NCI-H345 treated with DMSO at 0.1 percent for 48 hours (cell line): ENCODE measurements around the gene IL1F10.

Experiments used
- DNase-seq: peaks from one replicate; lab custom pipeline; 2025; ENCODE audit not compliant: unreplicated experiment; lab: John Stamatoyannopoulos, UW

IL1F10 gene

DNA sequence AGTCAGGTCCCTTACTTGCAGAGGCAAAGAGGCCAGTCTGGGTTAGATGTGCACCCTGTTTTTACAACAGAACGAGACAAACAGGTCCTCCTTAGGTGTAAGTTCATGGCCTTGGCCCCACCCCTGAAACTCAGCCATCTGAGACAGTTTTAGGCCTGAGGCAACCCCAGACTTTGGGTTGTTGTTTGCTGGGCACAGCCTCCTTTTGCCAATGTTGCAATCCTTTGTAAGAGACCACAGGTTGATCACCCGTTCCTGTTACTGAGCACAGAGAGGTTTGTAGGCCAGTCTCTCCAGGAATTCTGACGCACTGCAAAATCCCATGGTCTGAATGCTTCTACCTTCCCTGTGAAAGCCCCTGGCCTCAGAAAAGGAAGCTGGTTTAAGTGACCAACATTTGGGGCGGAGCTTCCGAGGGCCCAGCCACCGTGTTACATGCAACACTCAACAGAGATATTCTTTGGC is 44.1 kb downstream of the IL1F10 start:
- DNase-seq, result no peak

DNA sequence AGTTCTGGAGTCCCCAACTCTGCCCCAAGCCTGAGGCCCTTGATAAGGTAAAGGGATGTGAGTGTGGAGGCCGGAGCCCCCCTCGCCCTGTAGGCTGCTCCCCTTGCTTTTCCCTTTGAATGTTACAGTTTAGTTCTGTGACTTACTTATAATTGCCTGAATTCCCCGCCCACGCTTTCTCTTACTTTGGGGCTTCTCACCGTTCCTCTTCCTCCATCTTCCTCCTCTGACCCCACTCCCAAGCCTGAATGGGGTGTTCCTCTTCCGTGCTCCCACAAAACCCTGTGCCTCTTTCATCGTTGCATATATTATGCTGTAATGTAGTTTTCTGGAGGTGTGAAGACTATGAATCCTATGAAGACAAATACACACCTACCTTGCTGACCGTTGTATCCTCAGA is 44.7 kb downstream of the IL1F10 start:
- no peak for DNase-seq

DNA sequence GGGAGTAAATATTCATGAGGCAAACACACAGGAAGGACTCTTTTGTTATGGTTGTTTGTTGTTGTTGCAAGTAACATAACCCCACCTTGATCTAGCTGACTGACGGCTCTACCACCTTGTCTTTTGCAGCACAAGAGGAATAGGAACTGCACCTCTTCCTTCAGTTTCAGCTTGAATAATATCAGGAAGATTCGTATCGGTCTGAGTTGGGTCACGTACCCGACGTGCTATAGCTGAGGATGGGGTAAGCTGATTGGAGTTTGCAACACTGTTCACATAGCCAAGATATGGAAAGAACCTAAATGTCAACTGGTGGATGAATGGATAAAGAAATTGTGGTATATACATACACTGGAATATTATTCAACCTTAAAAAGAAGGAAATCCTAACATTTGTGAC is 45.1 kb downstream of the IL1F10 start:
- no peak for DNase-seq

DNA sequence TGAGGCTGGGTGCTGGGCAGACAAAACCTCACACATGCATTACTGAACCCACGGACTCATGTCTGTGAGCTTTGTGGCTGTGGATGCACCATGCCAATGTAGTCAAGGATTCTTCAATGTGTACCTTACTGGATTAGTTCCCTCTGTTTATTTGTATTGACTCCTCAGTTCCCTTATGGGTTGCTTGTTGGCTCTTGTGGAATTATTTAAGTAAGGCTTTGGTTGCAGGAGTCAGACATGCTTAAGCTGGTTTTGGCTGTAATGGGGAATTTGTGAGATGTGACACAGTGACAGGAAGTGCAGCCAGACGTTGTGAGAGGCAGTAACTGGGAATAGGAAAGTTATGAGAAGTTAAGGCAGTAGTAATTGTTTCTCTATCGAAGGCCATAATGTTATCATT is 46.0 kb downstream of the IL1F10 start:
- no peak for DNase-seq

DNA sequence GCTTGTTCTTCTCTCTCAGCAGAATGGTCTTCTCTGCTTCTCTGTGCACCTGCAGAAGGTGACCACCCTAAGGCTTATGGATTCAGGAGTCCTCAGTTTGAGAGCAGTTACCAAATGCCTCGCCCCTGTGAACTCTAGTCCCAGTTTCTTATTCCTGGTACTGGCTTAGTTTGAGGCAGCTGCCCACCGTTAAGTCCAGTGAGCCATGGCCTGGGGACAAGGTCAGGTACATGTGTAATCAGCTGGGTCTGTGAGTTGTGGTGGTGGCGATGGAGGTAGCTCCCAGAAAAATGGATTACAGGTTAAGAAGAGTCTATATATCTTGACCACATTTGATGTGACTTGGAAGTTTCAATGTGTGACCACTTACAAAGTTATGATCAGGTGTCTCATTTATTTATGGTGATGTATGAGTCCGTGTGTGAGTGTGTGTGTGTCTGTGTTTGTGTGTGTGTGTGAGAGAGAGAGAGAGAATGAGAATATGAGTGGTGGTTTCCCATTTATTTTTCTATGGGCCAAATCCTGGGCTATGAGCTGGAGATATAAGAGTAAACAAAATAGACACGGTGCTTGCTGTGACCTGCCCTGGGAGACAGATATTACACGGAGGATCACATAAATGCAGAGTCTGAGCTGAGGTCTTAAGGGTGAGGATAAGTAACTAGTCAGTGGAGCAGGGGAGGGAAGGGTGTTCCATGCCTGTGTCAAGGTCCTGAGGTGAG is 46.6 kb downstream of the IL1F10 start:
- DNase-seq, result no peak

DNA sequence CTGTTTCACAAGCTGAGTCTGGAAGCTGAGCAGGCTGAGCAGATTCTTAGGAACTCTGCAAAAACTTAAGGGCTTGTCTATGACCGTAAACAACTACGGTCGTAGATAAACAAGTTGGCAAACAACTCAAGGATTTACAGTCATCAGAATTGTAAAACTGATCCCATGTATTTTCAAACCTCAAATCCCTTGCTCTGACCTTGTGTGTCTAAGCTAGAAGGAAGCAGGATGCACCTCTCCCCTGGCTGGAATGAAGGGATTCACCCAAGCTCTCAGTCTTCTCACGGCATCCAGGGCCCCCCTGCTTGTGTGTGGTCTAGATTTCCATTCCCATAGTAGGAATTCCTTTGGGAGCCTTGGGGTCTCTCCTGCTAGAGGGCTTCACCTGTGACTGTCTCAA is 47.2 kb downstream of the IL1F10 start:
- no peak for DNase-seq

DNA sequence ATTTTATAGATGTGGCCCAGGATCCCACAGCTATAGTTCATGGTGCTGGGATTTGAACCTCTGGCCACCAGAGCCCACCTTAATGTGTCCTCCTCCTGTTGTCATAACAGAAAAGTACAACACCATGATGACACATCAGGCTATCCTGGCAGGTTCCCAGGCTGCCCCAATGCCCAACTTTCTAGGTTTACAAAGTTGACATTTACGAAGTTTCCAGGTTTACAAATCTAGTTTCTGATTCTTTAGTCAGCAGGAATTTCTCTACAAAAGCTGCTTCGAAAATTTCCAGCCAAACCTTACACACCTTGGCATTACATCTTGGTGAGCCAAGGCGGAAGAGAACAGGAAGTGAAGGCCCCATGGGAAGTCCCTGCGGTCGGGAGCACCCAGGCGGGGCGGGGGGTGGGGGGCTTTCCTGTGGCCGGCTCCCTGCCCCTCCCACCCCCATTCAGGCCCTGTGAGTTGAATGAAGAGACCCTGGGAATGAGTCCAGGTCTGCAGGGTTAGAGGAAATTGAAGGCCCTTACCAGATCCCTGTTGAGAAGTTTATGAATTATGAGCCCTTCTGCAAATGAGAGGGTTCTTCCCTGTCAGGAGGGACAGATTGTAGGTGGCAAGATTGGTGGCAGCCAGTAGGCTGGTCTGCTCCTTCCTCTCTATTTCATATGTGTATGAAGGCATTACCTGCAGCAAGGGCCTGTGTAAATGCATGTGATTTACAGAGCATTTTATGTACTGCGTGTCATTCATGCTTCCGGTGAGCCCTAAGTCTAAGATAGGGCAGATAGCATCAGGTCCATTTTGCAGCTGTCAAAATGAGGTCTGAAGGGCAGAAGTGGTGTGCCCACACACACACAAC is 48.6 kb downstream of the IL1F10 start:
- DNase-seq, result no peak

DNA sequence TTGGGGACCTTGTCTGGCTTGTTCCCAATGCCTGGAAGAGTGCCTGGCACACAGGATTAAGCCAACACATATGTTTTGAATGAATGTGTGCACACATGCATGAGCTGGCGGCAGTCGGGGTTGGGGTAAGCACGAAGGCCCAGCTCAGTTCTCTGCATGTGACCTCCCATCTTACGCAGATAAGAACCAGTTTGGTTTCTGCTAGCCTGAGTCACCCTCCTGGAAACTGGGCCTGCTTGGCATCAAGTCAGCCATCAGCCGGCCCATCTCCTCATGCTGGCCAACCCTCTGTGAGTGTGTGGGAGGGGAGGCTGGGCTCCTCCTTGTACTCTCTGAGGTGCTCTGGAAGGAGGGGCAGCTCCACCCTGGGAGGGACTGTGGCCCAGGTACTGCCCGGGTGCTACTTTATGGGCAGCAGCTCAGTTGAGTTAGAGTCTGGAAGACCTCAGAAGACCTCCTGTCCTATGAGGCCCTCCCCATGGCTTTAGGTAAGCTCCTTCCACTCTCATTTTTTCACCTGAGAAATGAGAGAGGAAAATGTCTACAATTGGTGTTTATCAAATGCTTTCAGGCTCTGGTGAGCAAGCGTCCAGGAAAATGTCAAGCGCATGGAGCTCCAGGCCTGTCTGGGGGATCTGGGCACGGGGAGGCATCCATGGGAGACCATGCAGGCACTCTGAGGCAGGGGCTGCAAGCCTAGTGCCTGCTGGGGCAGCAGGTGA is 49.9 kb downstream of the IL1F10 start:
- DNase-seq, result no peak

DNA sequence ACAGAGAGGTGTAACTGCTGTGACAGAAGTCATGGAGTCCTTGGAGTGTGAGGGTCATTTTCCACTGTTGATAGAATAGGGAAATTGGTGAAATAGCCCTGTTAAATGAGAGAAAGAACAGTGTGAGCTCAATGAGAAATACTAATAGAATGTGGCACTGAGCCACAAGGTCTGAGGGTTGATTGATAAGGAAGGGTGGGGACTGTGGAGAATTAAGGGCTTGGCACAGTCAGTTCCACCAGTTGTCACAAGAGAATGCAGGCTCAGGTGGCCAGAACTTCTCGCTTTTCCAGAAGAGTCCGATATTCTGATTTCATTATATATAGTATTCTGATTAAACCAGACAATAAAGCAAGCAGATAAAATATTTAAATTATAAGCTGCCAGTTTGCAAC is 50.5 kb downstream of the IL1F10 start:
- no peak for DNase-seq

DNA sequence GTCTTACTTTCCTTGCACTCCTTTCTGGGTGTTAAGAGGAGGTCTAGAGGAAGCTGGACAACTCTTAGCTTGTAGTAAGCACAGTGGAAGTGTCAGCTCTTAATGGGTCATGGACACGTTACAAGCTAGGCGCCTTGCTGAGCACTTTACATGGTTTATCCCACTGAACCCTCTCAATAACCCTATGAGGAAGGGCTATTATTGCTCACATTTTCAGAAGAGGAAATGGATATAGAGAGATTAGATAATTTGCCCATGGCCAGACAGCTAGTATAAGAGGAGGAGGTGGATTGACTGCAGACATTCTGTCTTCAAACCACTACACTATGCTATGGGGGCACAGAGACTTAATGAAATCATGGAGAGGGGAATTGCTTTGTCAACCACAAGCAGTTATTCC is 51.3 kb downstream of the IL1F10 start:
- DNase-seq, result no peak

DNA sequence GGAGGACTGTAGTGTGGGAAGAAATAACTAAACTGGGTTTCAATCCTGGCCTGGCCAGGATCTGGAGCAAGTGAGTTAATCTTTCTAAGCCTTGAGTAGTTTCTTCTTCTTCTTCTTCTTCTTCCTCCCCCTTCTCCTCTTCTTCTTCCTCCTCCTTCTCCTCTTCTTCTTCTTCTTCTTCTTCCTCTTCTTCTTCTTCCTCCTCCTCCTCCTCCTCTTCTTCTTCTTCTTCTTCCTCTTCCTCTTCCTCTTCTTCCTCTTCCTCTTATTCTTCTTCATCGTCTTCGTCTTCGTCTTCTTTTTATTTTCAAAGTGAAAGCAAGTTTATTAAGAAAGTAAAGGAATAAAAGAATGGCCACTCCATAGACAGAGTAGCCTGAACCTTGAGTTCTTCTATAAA is 53.1 kb downstream of the IL1F10 start:
- no peak for DNase-seq

DNA sequence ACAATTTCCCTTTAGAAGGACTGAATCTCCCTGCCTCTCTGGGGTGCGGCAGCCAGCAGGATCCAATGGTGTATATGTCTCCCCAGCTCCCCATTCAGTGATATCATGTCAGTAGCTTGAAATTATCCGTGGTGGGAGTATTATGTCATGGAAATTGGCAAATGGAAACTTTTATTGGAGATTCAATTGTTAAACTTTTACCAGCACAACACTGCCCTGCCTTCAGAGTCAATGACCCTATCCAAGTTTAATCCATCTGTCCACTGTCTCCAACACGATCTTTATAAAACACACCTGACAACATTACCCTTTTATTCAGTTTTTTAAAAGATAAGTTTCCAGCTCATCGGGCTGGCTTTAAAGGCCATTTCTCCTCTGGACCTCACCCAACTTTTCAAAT is 54.6 kb downstream of the IL1F10 start:
- no peak for DNase-seq

DNA sequence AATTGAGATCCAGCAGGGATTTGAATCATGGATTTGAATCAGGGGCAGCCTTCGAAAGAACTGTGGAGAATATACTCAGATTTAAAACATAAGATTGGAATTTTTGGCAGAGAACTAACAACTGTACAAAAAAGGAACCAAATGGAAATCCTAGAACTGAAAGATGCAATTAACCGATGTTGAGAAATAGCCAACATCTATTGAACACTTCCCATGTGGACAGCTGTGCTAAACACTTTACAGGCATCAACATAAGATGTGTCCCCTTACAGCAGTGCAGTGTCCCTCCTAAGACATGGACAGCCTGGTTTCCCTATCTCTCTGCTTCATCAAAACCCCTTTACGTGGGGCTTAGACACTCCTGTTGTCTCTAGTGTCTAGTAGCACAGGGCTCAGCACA is 56.0 kb downstream of the IL1F10 start:
- DNase-seq, result no peak

DNA sequence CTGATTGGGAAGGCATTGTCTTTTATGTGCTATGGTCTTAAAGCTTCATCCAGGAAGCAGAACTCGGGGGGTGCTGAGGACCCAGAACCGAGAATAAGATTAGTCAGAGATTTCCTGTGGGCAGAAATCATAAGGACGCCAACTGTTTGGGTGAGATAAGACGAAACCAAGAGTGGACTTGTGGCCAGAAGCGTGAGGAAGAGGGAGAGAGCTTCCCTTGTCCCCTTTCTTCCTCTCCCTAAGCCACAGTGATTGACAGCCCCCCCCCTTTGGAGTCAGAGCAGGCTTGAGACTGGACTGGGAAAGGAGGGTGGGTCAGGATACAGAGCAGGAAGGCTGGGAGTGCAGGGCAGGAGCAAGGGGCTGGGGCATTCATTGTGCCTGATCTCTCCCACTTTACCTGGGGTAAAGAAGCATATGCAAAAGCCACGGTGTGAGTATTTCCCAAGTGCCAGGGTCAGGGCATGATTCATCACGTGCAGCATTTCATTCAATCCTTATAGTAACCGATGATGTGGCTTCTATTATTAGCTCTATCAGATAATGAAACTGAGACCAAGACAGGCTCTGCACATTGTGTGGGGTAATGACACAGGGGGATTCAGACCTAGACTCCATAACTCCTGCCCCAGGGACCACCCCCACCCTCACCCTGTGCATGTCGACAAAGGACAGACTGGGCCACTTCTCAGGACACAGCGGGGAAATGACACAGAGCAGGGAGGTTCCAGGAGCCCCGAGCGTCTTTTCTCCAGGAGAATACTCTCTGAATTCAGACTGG is 56.6 kb downstream of the IL1F10 start:
- DNase-seq, result no peak
